ENCODE results near the gene BORA.
A peak's percentile ranks its signal among the peaks of the same experiment; 100 is the strongest.
"Not testable (repeated sequence)": the region's sequence is repeated elsewhere in the genome, so short reads cannot be mapped to it uniquely, and the experiment has no call there.

Gene BORA

GRCh38 chr13:72727417-72728289 lies at the start of gene BORA, which contains the start of gene MZT1:
Gene BORA (plus strand): TSS chr13:72727923. CDS start chr13:72728941, 1,018 bp downstream.
Gene MZT1 (minus strand): TSS chr13:72727629. CDS start chr13:72727602, 27 bp downstream.
- DNase-seq = peak; percentile 98

- DNase-seq = no peak
Observed at GRCh38 chr13:72678312-72678711, 49.4 kb upstream of the BORA start.

DNA sequence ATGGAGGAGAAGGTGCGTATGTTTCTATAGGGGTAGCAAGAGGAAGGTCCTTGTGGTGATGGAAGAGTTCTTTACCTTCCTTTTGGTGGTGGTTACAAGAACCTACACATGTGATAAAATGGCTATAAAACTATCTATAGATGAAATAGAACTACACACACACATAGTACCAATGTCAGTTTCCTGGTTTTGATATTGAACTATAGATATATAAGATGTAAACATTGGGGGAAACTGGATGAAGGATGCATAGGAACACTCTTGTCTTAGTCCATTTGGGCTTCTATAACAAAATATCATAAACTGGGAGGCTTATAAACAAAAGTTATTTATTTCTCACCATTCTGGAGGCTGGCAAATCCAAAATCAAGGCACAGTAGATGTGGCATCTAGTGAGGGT lies 47.4 kb upstream of the BORA start:
- DNase-seq = no peak

- DNase-seq = no peak
Observed at GRCh38 chr13:72686766-72687165, 41.0 kb upstream of the BORA start.

DNA sequence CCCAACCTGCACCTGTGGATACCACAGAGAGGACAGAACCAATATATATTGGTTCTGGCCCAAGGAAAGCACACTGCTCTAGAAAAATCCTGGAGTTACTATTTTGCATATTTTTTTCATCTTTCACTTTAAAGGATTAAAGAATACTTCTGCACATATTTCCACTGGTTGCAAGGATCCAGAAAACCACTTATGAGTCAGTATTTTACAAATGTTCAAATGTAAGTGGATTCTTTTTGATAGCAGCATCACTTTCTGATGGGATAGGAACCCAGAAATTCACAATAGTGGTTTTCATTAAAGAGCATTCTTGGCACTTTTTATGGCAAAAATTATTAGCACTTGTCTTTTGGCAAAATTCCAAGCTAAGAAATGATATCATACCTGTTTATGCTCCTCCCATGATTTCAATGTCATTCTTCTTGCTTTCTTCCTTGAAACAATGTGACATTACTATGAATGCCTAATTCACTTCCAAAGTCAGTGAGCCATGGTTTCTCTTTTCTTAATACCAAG lies 38.5 kb upstream of the BORA start:
- DNase-seq = no peak

GRCh38 chr13:72692884-72693514 lies 34.7 kb upstream of the BORA start:
- DNase-seq = no peak

DNA sequence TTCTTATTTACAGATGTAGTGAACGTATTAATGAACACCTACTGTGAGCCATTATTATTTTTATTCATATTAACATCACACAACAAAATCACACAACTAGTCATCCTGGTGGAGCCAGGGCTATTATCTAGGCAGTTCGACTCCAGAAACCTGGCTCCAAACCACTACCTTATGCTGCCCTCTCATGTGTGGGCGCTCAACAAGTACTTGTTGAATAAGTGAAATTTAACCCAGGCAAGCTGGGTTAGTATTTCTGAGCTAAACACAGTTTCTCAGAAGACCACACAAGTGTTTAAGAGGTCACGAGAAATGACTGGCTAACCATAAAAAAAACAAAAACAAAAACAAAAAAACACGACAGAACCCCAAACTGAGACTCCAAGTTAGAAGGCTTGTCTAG lies 33.9 kb upstream of the BORA start:
- no peak for DNase-seq

DNA sequence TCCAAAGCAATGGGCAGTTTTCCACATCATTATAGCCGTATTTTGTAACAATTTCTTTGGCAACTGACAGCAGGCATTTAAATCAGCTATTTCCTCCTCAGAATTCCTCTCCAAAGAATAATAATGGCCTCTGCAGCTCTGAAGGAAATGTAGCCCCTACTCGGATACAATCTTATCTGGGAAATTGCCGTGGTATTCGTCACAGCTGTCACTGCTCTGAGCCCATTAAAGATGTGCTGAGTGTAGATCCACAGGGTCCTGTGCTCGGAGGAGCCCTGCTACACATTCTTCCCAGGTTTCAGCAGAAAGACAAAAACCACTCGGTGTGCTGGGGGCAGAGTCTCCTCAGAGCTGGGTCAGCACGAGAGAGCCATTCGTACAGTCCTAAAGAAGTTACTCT lies 33.4 kb upstream of the BORA start:
- DNase-seq = no peak

- no peak for DNase-seq
Observed at GRCh38 chr13:72696579-72696978, 31.1 kb upstream of the BORA start.

- DNase-seq = no peak
Observed at GRCh38 chr13:72698164-72698563, 29.6 kb upstream of the BORA start.

DNA sequence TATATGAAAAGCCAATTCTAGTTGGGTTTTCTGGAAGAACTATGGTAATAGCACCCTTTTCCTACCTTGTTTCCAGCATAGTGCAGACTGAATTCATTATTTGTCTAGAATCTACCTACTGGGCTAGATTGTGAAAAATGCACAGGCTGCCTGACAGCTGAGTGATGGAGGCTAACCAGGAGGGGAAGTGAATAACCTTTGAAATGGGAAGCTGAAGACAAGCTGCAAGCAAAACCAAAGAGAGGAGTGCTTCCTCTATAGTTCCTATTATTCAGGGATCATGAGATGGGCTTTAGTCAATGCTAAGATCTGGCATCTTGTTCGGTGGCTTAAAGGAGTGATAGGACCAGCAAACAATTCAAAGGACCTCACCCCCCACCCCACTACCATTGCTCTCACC lies 27.2 kb upstream of the BORA start:
- DNase-seq = no peak

DNA sequence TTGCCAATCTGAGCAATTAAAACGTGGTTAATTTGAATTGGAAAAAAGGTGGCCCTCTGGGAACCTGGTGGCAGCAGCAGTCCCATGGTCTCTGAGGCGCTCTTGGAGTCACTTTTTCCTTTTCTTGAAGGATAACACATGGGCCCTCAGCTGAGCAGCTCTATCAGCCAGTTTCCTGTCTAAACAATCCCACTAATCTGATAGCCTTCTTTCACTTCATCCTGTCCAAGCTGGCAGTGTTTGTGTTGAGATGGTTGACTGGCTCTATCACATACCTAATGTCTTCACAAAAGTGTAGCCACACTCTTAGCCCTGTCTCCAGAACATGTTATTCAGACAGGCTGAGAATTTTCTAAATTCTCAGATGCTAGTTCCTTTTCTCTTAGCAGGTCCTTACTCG lies 10.9 kb upstream of the BORA start:
- DNase-seq = no peak

GRCh38 chr13:72726185-72726584 lies 1.5 kb upstream of the BORA start:
- not testable (repeated sequence) for DNase-seq

- DNase-seq = peak; percentile 58
Observed at GRCh38 chr13:72726726-72727416, 852 bp upstream of the BORA start.

- DNase-seq = no peak
Observed at GRCh38 chr13:72728290-72728605, 525 bp downstream of the BORA start.

- no peak for DNase-seq
Observed at GRCh38 chr13:72737033-72737432, 9.3 kb downstream of the BORA start.

DNA sequence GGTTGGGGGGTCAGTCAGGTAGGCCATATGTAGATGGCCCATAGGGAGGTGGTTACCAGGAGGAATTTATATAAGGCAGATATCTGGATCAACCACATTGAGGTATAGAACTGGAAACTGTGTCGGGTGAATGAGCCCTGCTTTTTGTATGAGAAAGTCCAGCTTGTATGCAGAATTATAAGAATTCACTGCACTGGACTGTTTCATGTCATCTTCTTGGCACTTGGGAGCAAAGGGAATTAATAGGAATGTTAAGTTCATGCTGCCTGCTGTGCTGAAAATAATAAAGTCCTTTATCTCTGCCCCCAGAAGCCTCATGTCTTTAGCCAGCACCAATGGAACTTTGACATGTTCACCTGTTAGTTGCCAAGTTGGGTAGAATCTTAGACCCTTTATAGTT lies 12.3 kb downstream of the BORA start:
- DNase-seq = no peak

DNA sequence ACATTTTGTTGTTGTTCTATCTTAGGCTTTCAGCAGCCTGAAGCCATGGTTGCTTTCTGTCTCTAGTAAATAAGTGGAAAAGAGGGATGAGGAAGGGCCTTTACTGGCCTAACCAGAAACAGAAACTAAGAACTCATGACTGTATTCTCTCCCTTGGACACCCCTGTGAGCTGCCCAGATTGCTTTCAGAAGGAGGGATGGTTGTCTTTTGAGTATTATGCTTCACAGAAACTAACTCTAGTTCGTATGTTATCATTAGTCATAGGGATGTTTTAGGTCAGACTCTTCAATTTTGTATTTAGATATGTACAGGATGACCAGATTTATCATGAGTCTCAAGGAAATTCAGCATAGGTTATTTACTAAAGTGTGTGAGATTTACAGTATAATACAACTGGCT lies 17.5 kb downstream of the BORA start:
- DNase-seq = no peak

- no peak for DNase-seq
Observed at GRCh38 chr13:72751220-72751619, 23.5 kb downstream of the BORA start.

DNA sequence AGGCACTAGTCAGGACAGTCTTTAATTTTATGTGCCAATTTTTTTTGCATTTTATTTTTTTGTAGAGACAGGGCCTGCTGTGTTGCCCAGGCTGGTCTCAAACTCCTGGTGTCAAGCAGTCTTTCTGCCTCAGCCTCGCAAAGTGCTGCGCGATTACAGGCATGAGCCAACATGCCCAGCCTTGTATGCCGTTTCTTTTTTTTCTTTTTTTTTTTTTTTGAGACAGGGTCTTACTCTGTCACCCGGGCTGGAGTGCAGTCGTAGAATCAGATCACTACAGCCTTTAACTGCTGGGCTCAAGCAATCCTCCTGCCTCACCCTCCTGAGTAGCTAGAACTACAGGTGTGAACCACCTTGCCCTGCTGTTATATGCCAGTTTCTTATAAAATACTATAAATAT lies 26.4 kb downstream of the BORA start:
- DNase-seq = no peak

GRCh38 chr13:72757792-72758535 lies 30.2 kb downstream of the BORA start:
- no peak for DNase-seq

DNA sequence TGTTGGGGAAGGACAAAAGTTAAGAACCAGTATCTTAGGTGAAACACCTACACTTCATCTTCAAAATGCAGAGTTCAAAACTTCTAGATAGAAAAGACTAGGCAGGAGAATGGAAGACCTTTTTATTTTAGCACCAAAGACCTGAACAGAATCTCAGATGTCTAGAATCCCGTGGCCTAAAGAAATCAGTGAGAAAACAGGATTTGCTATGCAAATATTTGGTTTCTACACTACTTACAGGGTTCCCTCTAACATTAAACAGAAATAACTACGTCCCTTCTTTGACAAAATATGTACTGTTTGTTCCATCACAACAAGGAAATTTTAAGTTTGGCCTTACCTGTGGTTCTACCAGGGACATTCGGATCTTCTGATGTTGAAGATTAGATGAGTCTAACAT lies 32.5 kb downstream of the BORA start:
- no peak for DNase-seq

DNA sequence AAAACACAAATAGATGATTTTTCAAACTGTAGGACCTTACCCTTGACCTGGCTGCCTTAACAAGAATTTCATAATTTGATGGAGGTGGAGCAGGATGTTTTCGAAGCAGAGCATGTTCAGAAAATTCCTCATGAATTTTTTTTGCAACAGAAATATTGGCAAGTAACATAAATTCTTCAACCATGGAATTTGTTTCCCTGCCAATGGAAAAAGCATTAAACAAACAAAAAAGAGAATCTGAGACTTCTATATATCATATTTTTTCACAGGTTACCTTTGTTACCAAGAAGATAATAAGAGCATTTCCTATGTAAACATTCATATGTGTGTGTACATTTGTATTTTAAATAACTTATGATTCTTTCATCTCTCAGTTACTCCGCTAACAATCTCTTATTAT lies 35.7 kb downstream of the BORA start:
- no peak for DNase-seq

All from NCI-H1092 (cell line).